Measurements from ENCODE around the gene A4GNT.
A peak's percentile ranks its signal among the peaks of the same experiment; 100 is the strongest.

A4GNT gene

GRCh38 chr3:138078901-138079344 lies 53.3 kb downstream of the A4GNT start:
- DNase-seq (ENCODE audit: low spot score) = peak; percentile 89

- DNase-seq (ENCODE audit: low spot score) = no peak
Measured at GRCh38 chr3:138078096-138078495, 54.1 kb downstream of the A4GNT start.

All from GM03348 (cell line).